GM19324 (cell line): ENCODE results near the gene ELMO1.

ENCODE experiments used
- ATAC-seq: cut with Tn5 transposase; IDR thresholded peaks from one replicate; pipeline ENCODE4 v1.9.1; 2021; ENCODE audit warnings: mild to moderate bottlenecking, moderate library complexity; ENCODE audit not compliant: unreplicated experiment, low FRiP score

ELMO1 gene

DNA sequence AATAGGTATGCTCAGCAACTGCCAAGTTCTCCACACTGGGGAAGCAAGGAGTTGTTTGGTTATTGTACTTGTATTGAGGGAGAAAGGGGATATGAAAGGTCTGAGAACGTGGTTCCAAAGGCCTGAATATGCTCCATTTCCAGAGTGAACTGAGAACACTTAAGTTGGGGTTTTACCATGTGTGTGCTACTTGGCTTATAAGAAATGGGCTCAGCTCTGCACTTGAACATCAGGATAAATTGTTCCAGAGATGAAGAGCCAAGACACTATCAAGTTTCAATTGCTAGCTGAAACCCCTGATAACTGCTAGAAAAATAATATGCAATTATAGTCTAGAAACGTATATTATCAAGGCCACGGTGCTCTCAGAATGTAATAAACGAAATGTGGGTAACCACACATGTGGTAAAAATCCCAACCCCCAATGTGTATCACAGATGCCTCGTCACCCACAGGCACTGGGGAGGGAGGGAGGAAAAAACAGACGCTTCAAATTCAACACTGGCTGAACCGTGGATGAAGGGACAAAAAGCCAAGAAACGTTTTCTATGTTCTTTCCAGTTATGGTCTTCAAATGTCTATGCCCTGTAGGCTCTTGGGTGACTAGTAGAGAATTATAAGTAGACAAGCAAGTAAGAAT lies 16.3 kb downstream of the ELMO1 start:
- ATAC-seq = no peak

DNA sequence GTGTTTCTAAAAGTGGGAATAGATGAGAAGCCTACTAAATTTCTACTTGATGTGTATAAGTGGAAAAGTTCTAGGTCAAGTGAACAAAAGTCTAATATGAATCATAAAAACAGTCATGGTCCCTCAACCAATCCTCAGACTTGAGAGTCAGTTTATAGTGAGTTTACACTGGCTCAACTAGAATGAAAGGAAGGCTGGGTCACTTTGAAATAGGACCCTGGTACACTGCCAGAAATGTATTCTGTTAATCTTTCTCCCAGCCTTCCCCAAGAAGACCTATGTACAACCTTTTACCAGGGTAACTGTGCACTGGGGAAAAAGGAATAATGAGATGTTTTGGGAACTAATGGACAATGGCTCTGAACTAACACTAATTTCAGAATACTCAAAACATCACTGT lies 17.3 kb downstream of the ELMO1 start:
- no peak for ATAC-seq

DNA sequence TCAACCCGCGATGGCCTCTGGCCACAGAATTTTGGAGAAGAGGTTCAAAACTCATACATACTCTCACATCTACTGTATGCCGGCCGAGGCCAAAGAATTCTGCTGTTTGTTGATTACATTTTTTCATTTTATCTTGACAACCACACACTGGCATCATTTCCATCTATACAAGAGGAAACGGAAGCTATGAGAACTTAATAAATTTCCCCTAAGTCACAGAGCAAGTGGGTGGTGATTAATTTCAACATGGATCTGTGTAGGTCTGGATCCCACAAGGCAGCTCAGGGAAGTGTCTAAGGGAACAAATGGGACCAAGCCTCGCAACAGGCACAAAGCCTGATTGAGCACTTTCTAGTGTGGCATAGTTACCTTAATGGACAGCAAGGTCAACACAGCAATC lies 18.0 kb downstream of the ELMO1 start:
- ATAC-seq = no peak

DNA sequence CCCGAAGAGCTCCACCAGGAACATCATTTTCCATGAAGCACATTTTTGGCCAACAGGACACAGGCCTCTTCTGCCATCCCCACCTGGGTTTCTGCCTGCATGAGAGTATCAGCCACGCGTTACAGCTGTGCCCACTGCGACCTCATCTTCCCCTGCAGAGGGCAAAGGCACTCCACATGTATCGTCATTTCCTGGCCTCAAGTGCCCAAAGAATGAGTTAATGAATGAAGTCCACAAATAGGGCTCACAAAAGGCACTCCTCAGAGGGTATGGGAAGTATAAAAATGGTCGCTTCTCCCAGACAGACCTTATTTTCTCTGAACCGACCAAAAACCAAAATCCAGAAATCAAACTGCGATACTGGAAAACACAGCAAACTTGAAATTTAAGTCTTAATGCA lies 18.5 kb downstream of the ELMO1 start:
- ATAC-seq = no peak

DNA sequence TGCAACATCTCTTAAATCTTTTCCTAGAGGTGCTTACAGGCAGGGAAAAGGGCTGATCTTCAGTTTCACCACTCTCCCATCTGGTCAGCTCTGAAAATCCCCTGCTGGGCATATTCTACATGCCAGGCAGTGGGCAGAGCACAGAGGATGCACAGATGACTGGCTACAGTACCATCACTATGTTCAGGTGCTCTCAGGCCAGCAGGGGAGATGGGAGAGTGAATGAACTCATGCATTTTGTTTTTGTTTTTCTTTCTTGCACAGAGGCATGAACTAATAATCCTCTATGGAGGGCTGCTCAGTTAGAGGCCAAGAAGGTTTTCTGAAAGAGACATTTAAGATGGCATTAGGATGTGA lies 19.3 kb downstream of the ELMO1 start:
- ATAC-seq = no peak

DNA sequence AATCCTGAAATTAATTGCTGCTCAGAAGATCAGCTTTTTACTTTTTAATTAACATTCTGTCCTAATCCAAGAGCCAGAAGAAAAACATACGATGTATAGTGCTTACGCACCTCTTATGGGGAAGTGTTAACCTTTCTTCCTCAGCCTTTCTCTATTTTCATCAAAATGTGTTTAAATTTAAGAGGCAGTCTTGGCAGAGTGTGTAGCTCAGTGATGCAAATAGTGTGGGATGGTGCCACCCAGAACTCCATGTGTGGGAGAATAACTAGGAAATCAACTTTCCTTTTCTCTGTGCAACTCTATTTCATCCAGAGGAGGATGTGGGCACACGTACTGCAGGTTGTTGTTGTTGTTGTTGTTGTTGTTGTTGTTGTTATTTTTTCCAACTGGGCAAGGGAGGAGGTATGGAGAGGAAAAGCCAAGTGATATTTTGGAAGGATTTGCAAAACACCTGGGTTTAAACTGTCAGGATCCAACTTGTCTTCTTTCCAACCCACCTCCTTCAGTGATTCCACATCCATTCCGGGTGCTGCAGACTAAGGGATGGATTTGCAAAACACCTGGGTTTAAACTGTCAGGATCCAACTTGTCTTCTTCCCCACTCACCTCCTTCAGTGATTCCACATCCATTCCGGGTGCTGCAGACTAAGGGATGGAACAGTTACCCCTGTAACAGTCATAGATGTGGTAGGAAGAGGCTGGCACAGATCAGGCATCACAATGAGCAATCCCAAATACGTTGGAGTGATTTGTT lies 19.8 kb downstream of the ELMO1 start:
- ATAC-seq = no peak

DNA sequence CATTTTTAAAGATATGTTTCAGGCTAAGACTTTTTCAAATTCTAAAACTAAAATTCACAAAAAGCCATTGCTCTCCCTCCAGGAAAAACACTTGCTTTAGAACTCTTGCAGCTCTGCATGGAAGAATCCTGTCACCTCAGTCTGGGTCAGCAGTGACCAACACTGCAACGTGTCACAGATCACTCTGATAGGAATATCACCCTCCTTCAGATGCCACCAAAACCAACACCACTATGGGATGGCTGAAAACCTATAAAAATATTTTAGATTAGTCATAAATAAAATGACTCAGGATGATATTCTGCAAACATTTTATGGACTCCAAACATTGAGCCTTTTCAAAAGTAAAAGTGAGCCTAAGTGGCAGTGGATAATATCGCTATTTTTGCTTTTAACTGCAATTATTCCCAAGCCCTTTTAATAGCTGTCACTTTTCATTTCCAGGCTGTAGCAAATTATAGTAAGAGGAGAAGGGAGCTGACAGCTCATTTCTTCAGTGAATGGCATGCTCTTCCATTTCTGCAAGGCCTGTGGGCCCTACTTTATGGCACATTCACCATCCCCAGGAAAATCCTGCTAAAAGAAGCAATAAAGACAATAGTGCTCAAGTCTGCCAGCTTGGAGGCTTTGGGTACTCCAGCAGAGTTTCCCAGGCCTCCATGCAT lies 21.3 kb downstream of the ELMO1 start:
- ATAC-seq = no peak

DNA sequence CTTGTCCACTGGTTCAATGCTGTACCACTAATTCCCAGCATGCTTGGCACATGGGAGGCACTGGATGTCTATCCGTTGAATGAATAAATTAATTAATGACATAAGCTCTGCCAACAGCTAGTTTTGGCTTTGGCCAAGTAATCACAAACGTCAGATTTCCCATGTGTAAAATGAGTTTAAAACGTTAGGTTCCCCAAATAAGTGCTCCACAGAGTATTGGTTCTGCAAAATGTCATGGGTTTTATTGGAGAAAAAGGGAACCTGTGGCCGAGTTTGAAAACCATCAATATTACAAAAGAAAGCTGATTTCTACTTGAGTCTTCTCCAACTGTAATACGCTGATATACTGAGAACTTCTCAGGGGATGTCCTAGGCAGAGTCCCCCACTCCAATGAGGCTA lies 23.2 kb downstream of the ELMO1 start:
- no peak for ATAC-seq

DNA sequence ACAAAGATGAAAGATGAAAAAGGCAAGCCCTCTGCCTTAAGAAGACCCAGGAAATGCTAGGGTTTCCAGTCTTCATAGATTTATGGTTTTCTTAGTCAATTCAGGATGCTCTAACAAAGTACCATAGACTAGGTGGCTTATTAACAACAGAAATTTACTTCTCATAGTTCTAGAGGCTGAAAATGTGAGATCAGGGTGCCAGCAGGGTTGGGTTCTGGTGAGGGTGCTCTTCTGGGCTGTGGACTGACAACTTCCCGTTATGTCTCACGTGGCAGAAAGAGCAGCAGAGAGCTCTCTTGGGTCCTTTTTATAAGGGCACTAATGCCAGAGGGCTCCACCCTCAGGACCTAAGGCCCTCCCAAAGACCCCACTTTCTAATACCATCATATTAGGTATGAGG lies 23.7 kb downstream of the ELMO1 start:
- ATAC-seq = no peak

DNA sequence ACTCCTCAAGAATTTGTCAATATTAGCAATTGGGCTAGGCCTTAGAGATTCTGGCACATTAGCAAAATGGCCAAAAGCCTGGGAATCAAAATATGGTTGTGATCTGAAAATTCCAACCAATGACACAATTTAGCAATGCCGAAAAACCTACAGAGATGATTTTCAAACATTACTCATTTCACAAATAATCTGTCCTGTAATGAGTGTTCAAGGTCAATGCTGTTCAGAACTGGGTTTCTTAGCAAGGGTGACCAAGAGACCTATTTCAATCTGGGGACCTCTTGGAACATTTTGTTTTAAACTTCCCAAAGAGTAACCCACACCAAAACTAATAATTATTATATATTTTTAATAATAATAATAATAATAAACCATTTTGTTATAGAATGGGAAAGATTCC lies 24.1 kb downstream of the ELMO1 start:
- no peak for ATAC-seq

DNA sequence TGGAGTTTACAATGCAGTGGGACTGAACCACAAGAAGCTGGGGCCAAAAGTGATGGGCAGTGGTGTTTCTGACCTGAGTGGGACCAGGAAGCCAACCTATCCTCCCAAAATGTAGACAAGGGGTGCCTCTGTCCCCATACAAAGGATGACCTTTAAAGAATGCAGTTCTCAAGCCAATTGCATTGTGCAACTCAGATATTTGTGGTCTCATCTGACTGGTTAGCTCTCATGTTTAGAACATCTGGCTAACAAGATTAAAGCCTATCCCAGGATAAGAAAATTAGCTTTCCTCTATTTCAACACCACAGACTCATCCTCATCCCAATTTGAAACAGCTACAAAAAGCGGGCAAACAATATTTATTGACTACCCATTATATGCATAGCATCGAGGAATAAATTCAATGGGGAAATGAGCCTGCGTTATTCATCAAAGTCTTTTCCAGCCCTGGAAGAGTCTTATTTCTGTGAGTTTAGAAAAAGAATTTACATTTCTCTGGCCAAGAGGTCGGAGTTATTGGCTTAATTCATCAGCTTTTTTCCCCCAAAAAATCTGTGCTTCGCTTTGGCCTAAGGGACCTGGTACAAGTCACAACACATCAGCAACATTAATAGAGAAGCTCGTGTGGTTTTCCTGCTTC lies 26.7 kb downstream of the ELMO1 start:
- no peak for ATAC-seq

DNA sequence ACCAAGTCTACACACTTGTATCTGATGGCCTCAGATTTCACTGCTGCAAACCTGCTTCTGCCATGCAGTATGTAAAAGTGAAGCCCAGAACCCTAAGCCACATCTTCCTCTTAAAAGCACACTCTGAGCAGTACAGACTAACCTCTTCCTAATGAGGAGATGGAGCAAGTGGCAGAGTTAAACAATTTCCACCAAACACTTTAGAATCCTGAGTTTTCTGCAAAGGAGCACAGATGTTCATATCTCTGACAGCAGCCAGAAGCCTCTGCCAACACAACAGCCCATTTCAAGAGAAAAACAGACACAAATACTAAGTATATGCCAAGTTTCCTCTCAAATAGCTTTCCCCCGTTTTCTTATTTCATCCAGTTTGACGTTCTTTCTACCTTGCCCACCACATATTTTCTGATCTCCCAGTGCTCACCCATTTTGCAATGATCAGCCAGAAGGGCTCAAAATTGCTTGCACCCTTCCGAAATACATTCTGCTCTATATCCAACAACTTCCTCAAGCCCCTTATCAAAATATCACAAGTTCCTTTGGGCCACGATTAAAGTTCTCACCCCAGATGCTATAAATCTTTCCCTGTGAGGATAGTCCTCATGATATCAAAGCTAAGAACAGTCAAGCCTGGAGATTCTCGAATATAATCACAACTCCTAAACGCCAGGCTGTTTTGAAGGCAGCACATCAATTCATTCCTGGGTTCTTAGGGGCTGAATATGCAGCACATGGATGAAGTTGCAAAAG lies 27.5 kb downstream of the ELMO1 start:
- no peak for ATAC-seq

DNA sequence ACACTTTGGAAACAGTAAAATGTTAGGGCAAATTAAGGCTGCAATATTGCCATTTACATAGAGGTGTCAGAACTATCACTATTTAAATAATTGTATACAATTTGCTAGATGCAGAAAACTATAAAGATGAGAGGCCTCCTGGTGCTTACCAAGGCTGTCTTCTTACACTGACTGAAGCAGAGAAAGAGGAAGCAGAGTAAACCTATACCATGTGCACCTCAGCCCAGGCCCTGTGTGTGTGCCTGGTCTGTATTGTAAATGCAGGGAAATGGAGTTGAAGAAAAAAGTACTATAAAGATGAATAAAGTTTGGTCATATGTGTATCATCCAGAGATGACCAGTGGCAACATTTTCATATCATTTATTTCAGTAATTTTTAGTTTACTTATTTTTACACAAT lies 29.2 kb downstream of the ELMO1 start:
- no peak for ATAC-seq

DNA sequence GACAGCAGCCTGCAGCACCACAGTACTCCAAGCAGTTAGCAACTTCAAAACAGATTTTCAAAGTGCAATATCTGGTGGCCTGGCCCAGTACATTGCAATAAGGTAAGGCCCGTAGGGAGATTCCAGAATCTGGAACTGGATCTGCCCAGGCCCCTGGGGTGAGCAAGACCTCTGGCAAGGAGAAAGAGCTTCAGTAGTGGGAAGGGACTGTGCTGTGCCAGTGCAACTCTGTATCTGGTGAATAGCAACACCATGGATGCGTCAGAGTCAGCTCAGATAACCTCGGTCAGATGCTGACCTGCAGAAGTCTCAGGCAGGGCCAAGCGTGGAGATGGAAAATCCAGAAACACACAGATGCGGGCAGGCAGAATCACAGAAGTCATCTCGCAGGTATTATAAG lies 30.3 kb downstream of the ELMO1 start:
- no peak for ATAC-seq

DNA sequence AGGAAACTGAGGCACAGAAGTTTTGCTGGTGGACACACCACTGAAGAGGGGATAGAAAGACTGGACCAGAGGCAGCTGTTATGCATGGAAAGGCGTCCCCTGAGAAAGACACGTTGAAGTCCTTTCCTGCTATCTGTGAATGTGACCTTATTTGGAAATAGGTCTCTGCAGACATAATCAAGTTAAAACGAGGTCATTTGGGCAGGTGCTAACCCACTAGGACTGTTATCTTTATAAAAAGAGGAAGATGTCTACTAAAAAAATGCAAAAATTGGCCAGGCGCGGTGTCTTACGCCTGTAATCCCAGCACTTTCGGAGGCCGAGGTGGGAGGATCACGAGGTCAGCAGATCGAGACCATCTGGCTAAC lies 31.6 kb downstream of the ELMO1 start:
- ATAC-seq = no peak

DNA sequence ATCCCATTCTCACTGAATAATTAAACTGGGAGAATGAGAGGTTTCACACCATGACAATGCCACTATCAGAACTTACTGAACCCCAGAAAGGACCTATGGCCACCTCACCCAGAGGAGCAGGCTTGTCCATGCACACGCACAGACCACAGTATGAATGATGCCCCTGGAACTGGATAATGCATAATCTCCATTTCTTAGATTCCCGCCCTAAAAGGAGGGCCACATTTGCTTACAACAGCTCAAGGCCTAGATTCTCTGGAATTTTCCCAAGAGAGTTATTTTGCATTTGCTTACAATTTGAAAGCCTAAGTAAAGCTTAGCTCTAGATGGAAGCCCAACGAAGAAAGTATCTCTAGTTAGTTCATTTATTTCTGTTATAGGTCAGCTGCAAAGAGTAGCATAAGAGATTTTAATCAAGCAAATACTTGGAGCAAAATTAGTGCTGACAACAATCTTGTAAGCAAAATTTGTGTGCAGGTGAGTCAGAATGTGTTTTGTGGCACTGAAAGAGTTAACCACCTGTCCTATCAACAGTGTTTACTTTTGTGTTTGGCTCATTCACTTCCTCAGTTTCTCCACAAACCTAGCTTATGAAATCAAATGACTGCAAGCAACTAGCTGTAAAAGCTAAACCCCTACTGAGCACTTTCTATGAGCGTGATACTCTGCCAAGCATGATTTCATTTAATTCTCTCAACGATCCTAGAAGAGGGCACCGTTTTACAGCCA lies 32.1 kb downstream of the ELMO1 start:
- no peak for ATAC-seq

DNA sequence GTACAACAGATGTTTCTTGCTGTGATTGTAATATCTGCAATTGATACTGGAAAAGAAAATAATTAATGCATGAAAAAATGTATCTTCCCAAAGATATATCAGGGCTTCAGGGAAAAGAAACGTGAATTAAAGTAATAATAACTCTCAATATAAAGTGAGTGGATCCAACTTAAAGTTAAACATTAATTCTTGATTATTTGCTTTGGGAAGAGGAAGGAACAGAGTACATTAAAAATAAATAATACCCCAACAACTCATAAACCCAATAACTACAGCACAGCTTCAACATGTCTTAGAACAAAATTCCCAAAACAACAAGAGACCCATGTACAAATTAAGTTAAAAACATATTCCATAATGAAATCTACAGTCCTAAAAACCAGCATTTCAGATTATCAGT lies 33.0 kb downstream of the ELMO1 start:
- no peak for ATAC-seq

DNA sequence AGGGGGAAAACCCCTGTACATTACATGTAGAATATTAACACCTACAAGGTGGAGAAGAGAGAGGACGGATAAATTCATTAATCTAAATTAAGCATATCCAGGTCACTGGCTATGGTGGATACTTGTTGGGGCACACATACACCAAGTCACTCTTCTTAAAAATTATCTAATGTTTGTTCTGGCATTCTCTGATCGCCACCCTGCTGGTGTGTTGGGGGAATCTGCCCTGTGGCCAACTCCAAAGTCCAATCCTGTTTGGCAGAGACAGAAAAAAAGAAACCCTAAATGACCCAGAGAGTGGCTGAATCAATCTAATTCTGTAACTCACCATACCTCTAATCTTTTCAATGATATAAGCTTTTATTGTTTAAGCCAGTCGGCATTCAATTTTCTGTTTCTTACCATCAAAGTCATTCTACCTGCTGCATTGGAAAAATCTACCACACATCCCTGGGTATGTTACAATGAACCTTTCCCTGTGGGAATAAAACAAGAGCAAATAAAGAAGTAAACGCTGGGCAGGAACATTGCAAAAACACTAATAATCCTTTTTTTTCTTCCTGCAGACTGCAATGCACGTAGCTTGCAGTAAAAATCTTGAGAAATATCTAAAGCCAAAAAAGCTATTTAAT lies 34.2 kb downstream of the ELMO1 start:
- ATAC-seq = no peak

DNA sequence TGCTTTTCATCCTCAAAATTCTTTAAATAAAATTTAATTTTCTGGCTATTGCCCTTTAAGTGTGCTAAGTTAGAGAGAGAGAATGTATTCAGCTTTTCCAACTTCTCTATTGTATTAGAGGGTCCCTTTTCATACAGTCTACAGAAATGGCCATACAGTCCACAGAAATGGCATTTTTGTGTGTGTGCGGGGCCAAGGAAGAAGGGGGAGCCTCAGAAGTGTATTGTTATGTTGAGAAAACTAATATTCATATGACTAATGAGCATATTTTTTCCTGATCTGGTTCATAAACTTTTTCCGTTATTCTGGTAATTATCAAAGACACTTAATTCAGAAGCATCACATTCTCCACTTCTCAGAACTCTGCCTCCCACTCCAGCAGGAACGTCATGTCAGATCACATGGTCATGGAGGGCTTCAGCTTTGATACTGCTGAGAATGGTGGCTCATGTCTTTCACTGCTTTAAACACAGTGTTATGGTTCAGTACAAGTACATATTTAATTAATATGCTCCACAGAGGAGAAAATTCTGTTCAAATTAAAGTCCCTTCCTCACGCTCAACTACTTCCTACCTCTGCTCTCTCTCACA lies 37.1 kb downstream of the ELMO1 start:
- ATAC-seq = no peak
